Erythroblast (primary cell): Measurements from ENCODE around the gene ARHGEF12.

Source experiments
- GATA1 ChIP-seq: IDR thresholded peaks from 2 replicates; pipeline ENCODE4 v1.6.1; 2011; ENCODE audit warnings: low read depth, mild to moderate bottlenecking, control low read depth, low read length, moderate library complexity
- POLR2A ChIP-seq: IDR thresholded peaks from 2 replicates; pipeline ENCODE4 v1.6.1; 2011; ENCODE audit warnings: mild to moderate bottlenecking, low read length

DNA sequence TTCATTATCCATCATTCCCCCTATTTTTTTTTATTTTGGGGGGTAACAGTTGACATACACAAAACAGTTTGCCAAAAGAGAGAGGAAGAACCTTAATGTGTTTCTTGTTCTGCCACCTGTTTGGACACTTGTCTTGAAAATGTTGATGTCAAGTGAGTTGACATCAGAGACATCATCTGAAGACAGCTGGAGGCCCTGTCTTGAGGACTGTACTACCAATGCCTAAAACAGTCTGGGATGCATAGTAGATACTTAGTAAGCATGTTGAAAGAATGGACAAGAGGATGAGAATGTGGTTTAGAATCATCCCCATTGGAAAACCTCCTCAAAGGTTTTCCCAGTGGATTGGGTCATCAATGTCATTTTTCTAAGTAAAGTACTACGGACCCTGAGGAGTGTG lies 2.4 kb upstream of the ARHGEF12 start:
- TF ChIP-seq POLR2A: no peak
- no peak for TF ChIP-seq GATA1
